ENCODE results near the gene NT5C2.
A peak's percentile ranks its signal among the peaks of the same experiment; 100 is the strongest.
"Not testable (repeated sequence)": the region's sequence is repeated elsewhere in the genome, so short reads cannot be mapped to it uniquely, and the experiment has no call there.

NT5C2 gene

GRCh38 chr10:103199488-103199887, 6.4 kb upstream of the NT5C2 start:
- no peak for DNase-seq

- no peak for DNase-seq
Observed at GRCh38 chr10:103198648-103199047, 5.6 kb upstream of the NT5C2 start.

- no peak for DNase-seq
Observed at GRCh38 chr10:103197903-103198302, 4.8 kb upstream of the NT5C2 start.

GRCh38 chr10:103197174-103197573, 4.1 kb upstream of the NT5C2 start:
- DNase-seq: peak; percentile 53

GRCh38 chr10:103196516-103196915, 3.4 kb upstream of the NT5C2 start:
- no peak for DNase-seq

GRCh38 chr10:103193820-103194529, 903 bp upstream of the NT5C2 start:
- DNase-seq: no peak

GRCh38 chr10:103192451-103193106, 493 bp downstream of the NT5C2 start:
- DNase-seq: peak; percentile 79

- peak; percentile 43 for DNase-seq
Observed at GRCh38 chr10:103192089-103192450, 1.0 kb downstream of the NT5C2 start.

- not testable (repeated sequence) for DNase-seq
Observed at GRCh38 chr10:103191198-103191597, 1.9 kb downstream of the NT5C2 start.

GRCh38 chr10:103188853-103189252, 4.2 kb downstream of the NT5C2 start:
- no peak for DNase-seq

- no peak for DNase-seq
Observed at GRCh38 chr10:103186128-103186527, 6.9 kb downstream of the NT5C2 start.

GRCh38 chr10:103184615-103185014, 8.5 kb downstream of the NT5C2 start:
- no peak for DNase-seq

GRCh38 chr10:103183991-103184451, 9.1 kb downstream of the NT5C2 start:
- DNase-seq: not testable (repeated sequence)

- DNase-seq: peak; percentile 23
Observed at GRCh38 chr10:103181244-103181643, 11.8 kb downstream of the NT5C2 start.

GRCh38 chr10:103180491-103180890, 12.6 kb downstream of the NT5C2 start:
- no peak for DNase-seq

- DNase-seq: no peak
Observed at GRCh38 chr10:103177123-103177522, 15.9 kb downstream of the NT5C2 start.

- DNase-seq: no peak
Observed at GRCh38 chr10:103175580-103176285, 17.3 kb downstream of the NT5C2 start.

- not testable (repeated sequence) for DNase-seq
Observed at GRCh38 chr10:103174324-103174723, 18.7 kb downstream of the NT5C2 start.

GRCh38 chr10:103171278-103171677, 21.8 kb downstream of the NT5C2 start:
- DNase-seq: peak; percentile 21

- no peak for DNase-seq
Observed at GRCh38 chr10:103168438-103168837, 24.6 kb downstream of the NT5C2 start.

- DNase-seq: not testable (repeated sequence)
Observed at GRCh38 chr10:103167554-103167953, 25.5 kb downstream of the NT5C2 start.

GRCh38 chr10:103166523-103166922, 26.5 kb downstream of the NT5C2 start:
- DNase-seq: no peak

GRCh38 chr10:103163766-103164403, 29.2 kb downstream of the NT5C2 start:
- DNase-seq: not testable (repeated sequence)
